ENCODE measurements around the gene CCNL1.

CCNL1 gene

DNA sequence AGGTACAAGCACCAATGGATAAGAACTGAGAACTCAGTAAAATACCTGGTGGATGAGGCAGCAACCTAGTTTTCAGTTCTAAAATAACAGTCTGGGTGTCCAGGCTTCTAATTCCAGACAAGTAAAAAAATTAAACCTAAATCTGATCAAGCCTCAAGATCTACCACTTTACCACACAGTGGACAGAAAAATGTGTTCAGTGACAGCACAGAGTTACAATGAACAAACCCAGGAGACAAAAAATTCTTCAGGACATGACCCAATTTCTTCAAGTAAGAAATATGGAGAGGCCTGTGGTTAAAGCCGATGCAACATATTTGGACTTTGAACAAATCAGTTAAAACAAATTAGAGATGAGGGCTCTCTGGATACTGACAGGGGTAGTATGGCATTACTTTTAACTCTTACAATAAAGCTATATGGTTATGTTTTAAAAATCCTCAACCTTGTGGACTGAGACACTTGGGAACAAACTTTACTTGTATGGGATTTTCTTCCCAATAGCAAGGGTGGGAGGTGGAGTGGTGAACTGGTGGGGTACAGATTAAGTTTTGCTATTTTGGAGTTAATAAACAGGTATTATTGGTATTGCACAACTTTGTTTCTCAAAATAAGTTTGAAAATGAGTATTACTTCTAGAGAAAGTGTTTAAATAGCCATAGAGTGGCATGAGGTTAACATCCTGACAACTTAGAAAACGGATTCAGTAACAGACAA lies 14.2 kb downstream of the CCNL1 start:
- TF ChIP-seq TAF1 (IDR thresholded peaks at IDR 0.05; ENCODE audit: borderline replicate concordance, insufficient read depth, low read length) (no peak), SIN3A (IDR thresholded peaks at IDR 0.05; ENCODE audit: borderline replicate concordance, insufficient read depth, low read length) (no peak), FOXP2 (optimal IDR thresholded peaks at IDR 0.05; ENCODE audit: borderline replicate concordance, extremely low read depth, extremely low read length, insufficient read depth) (no peak)
- TF ChIP-seq, protein P1, sequence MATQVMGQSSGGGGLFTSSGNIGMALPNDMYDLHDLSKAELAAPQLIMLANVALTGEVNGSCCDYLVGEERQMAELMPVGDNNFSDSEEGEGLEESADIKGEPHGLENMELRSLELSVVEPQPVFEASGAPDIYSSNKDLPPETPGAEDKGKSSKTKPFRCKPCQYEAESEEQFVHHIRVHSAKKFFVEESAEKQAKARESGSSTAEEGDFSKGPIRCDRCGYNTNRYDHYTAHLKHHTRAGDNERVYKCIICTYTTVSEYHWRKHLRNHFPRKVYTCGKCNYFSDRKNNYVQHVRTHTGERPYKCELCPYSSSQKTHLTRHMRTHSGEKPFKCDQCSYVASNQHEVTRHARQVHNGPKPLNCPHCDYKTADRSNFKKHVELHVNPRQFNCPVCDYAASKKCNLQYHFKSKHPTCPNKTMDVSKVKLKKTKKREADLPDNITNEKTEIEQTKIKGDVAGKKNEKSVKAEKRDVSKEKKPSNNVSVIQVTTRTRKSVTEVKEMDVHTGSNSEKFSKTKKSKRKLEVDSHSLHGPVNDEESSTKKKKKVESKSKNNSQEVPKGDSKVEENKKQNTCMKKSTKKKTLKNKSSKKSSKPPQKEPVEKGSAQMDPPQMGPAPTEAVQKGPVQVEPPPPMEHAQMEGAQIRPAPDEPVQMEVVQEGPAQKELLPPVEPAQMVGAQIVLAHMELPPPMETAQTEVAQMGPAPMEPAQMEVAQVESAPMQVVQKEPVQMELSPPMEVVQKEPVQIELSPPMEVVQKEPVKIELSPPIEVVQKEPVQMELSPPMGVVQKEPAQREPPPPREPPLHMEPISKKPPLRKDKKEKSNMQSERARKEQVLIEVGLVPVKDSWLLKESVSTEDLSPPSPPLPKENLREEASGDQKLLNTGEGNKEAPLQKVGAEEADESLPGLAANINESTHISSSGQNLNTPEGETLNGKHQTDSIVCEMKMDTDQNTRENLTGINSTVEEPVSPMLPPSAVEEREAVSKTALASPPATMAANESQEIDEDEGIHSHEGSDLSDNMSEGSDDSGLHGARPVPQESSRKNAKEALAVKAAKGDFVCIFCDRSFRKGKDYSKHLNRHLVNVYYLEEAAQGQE (IDR thresholded peaks at IDR 0.05; ENCODE audit: insufficient read depth in 1 of 2, low read depth in 2 of 2, low read length in 2 of 2), result no peak

DNA sequence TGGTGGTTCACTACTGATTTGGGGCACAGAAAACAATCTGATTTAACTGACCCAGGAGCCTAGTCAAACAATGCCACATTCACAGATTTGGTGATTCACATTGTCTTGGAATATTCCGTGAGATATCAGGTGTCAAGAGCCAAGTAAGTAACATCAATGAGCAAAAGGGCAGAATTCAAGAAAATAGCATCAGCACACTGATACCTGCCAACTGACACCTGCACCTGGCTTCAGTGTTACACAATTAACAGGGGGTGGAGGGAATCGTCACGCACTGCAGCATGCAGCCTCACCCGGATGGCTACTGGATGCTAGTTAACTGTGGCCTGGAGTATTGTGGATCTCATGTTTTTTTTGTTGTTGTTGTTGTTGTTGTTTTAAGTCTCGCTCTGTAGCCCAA lies 17.6 kb downstream of the CCNL1 start:
- no peak for TF ChIP-seq TAF1 (IDR thresholded peaks at IDR 0.05; ENCODE audit: borderline replicate concordance, insufficient read depth, low read length)
- TF ChIP-seq SIN3A (IDR thresholded peaks at IDR 0.05; ENCODE audit: borderline replicate concordance, insufficient read depth, low read length), result no peak
- TF ChIP-seq POLR2AphosphoS5 (IDR thresholded peaks at IDR 0.05; ENCODE audit: low read depth, low read length), result no peak
- TF ChIP-seq, protein P1 (IDR thresholded peaks at IDR 0.05; ENCODE audit: insufficient read depth in 1 of 2, low read depth in 2 of 2, low read length in 2 of 2), result no peak
- no peak for TF ChIP-seq FOXP2 (optimal IDR thresholded peaks at IDR 0.05; ENCODE audit: borderline replicate concordance, extremely low read depth, extremely low read length, insufficient read depth)

DNA sequence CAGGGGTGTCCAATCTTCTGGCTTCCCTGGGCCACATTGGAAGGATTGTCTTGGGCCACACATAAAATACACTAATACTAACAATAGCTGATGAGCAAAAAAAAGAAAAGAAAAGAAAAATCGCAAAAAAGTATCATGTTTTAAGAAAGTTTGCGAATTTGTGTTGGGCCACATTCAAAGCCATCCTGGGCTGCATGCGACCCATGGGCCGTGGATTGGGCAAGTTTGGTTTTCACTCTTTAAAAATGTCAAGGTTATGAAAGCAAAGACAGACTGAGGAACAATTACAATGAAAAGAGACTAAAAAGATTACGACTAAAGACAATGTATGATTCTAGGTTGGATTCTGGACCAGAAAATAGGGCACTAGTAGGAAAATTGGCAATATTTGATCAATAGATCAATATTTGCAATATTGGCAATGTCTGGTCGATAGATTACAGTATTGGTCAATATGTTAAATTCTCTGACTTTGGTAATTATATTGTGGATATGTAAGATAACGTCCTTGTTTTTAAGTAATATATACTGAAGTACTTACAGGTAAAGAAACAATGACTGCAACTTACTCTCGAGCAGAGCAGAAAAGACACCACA lies 19.9 kb downstream of the CCNL1 start:
- TF ChIP-seq, protein P1 (IDR thresholded peaks at IDR 0.05; ENCODE audit: insufficient read depth in 1 of 2, low read depth in 2 of 2, low read length in 2 of 2), result no peak
- no peak for TF ChIP-seq POLR2AphosphoS5 (IDR thresholded peaks at IDR 0.05; ENCODE audit: low read depth, low read length)

DNA sequence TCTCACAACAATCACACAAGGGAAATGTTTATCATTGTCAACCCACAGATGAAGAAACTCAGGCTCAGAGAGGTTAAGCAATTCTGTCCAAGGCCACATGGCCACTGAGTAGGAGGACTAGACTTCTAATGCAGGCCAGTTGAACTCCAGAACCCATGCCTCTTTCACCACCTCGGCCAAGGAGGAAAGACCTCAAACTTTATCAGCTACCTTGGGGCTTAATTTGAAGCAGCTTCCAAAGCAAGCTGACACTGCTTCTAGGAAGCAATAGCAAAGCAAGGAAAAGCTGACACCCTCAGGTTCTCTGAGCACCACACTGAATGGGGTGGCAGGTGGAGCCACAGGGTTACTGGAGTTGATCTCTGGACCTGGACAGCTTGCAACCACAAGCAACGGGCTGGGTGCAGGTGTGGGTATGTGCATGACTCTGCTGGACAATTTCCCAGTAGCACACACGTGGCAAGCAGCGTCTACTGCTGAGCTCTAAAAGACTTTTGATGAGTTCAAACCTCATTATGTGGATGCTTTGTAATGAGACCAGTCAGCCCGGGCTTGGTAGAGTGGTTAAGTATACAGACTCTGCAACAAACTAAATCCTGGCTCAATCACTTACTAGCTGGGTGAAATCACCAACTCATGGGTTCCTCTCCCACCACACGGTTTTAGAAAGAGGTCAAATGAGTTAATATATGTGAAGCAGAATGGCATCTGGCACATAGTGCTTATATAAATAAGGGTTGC lies 23.1 kb downstream of the CCNL1 start:
- TF ChIP-seq, protein P1 (IDR thresholded peaks at IDR 0.05; ENCODE audit: insufficient read depth in 1 of 2, low read depth in 2 of 2, low read length in 2 of 2), result no peak
- TF ChIP-seq SIN3A (IDR thresholded peaks at IDR 0.05; ENCODE audit: borderline replicate concordance, insufficient read depth, low read length), result no peak
- no peak for TF ChIP-seq FOXP2 (optimal IDR thresholded peaks at IDR 0.05; ENCODE audit: borderline replicate concordance, extremely low read depth, extremely low read length, insufficient read depth)
- no peak for TF ChIP-seq TAF1 (IDR thresholded peaks at IDR 0.05; ENCODE audit: borderline replicate concordance, insufficient read depth, low read length)
